Tibial nerve (tissue), 4 donors: ENCODE measurements around the gene SECTM1. TPM values are rescaled to one million over a fixed set of nuclear protein-coding genes. Genes with fewer than 3 reads are reported as not detected.

Experiments
- DNase-seq, 2 donors: peaks; one replicate each; pipeline ENCODE4 v3.0.0-alpha.2; 2019; ENCODE audit warnings: low spot score in 2 of 2
- H3K27ac ChIP-seq, 4 donors: fragments of 200-600 bp; sonication (generic) in 3 of 4; one replicate each; pipeline ENCODE4 v1.5.1; 2017 to 2019; ENCODE audit warnings: mild to moderate bottlenecking in 1 of 4
- H3K27me3 ChIP-seq, 2 donors: fragments of 200-600 bp; sonication (generic) in 1 of 2; one replicate each; pipeline versions ENCODE4 v1.5.1 to v1.6.0; 2017 to 2019
- H3K36me3 ChIP-seq, 3 donors: fragments of 200-600 bp; sonication (generic); one replicate each; pipeline ENCODE4 v1.5.1; 2018 to 2019
- H3K4me1 ChIP-seq, 4 donors: fragments of 200-600 bp; sonication (generic) in 3 of 4; one replicate each; pipeline ENCODE4 v1.5.1; 2017 to 2019
- H3K4me3 ChIP-seq, 4 donors: fragments of 200-600 bp; sonication (generic) in 3 of 4; one replicate each; pipeline ENCODE4 v1.5.1; 2017 to 2019; ENCODE audit warnings: mild to moderate bottlenecking in 1 of 4, moderate library complexity in 1 of 4
- H3K9me3 ChIP-seq, 4 donors: fragments of 200-600 bp; sonication (generic) in 3 of 4; one replicate each; pipeline ENCODE4 v1.5.1; 2017 to 2019
- CTCF ChIP-seq, 5 experiments: fragments of 200-600 bp in 3 of 5; fragments of 450-650 bp in 2 of 5; sonication (generic) in 3 of 5; IDR thresholded peaks; one replicate each; pipeline ENCODE4 v1.5.1; 2016 to 2019; ENCODE audit warnings: antibody characterized with exemption in 5 of 5, mild to moderate bottlenecking in 3 of 5, moderate library complexity in 2 of 5
- EP300 ChIP-seq, 2 donors: sonication (generic); formaldehyde crosslinking; IDR thresholded peaks; one replicate each; pipeline ENCODE4 v1.6.1; 2017; ENCODE audit warnings: antibody characterized with exemption in 2 of 2, mild to moderate bottlenecking in 1 of 2
- POLR2A ChIP-seq, 2 donors: fragments of 450-650 bp; IDR thresholded peaks; one replicate each; pipeline ENCODE4 v1.6.1; 2017; ENCODE audit warnings: antibody characterized with exemption in 2 of 2, mild to moderate bottlenecking in 2 of 2, moderate library complexity in 2 of 2
- WGBS, 2 donors: methylation state at CpG; one replicate each; pipeline ENCODE4 v1.1.5; 2018; 5-methylcytosine and 5-hydroxymethylcytosine counted together
- total RNA-seq, 4 donors: library from RNA; depleted of rRNA; stranded (reverse); fragments of >200 nt; gene quantifications; one replicate each; pipeline ENCODE4 v1.1.0, GENCODE V29; 2016

The SECTM1 gene
- total RNA-seq, 4 donors from 2014 or later: 6.9 to 12.6 (median 11.3) TPM

GRCh38 chr17:82325286-82326180, 8.0 kb downstream of the SECTM1 start:
- Histone ChIP-seq H3K4me3 (no peak overlapping the region), H3K9me3 (no peaks in the 10 kb centered on the region), H3K36me3 (no peaks in the 10 kb centered on the region), H3K27ac (no peak overlapping the region), H3K27me3 (peaks cover 0 to 49% of the 10 kb centered on the region in 2 donors), H3K4me1 (peaks cover 0 to 21% (median 9%) of the 10 kb centered on the region in 4 donors)
- TF ChIP-seq CTCF (IDR thresholded peaks at IDR 0.05): no peak
- TF ChIP-seq POLR2A (IDR thresholded peaks at IDR 0.05): no peak
- no peak for TF ChIP-seq EP300 (IDR thresholded peaks at IDR 0.05)
- no peak for DNase-seq
- WGBS, 2 donors: 81 to 86% methylated on average over 21 to 30 of the region's 30 CpGs

- peaks cover 0 to 42% of the 10 kb centered on the region in 2 donors for H3K27me3 ChIP-seq
- no peaks in the 10 kb centered on the region for H3K9me3 ChIP-seq
- H3K27ac ChIP-seq: no peak overlapping the region
- TF ChIP-seq CTCF (IDR thresholded peaks at IDR 0.05): no peak
- no peak for TF ChIP-seq POLR2A (IDR thresholded peaks at IDR 0.05)
- TF ChIP-seq EP300 (IDR thresholded peaks at IDR 0.05): no peak
- peaks cover 0 to 13% (median 4%) of the 10 kb centered on the region in 4 donors for H3K4me1 ChIP-seq
- no peak for DNase-seq
- H3K4me3 ChIP-seq: no peak overlapping the region
- H3K36me3 ChIP-seq: no peaks in the 10 kb centered on the region
- WGBS, 2 donors: 50 to 68% methylated on average over 17 to 25 of the region's 25 CpGs
Observed at GRCh38 chr17:82324566-82325285, 8.8 kb downstream of the SECTM1 start.

GRCh38 chr17:82323514-82324234, 9.9 kb downstream of the SECTM1 start:
- Histone ChIP-seq H3K4me1 (peaks cover 0 to 12% (median 4%) of the 10 kb centered on the region in 4 donors), H3K4me3 (no peak overlapping the region), H3K36me3 (no peaks in the 10 kb centered on the region), H3K27ac (no peak overlapping the region), H3K27me3 (peaks cover 0 to 37% of the 10 kb centered on the region in 2 donors), H3K9me3 (no peaks in the 10 kb centered on the region)
- no peak for DNase-seq
- TF ChIP-seq EP300 (IDR thresholded peaks at IDR 0.05) (no peak), CTCF (IDR thresholded peaks at IDR 0.05) (no peak), POLR2A (IDR thresholded peaks at IDR 0.05) (no peak)
- WGBS, 2 donors: 56 to 57% methylated on average over 17 to 21 of the region's 21 CpGs

- Histone ChIP-seq H3K9me3 (no peaks in the 10 kb centered on the region), H3K4me3 (no peak overlapping the region), H3K27ac (no peak overlapping the region), H3K27me3 (peaks cover 0 to 32% of the 10 kb centered on the region in 2 donors), H3K36me3 (no peaks in the 10 kb centered on the region), H3K4me1 (peaks cover 0 to 12% (median 4%) of the 10 kb centered on the region in 4 donors)
- 71 to 72% methylated on average over 20 to 24 of the region's 28 CpGs for WGBS, 2 donors
- TF ChIP-seq EP300 (IDR thresholded peaks at IDR 0.05) (no peak), CTCF (IDR thresholded peaks at IDR 0.05) (no peak), POLR2A (IDR thresholded peaks at IDR 0.05) (no peak)
- no peak for DNase-seq
Observed at GRCh38 chr17:82322526-82323453, 10.8 kb downstream of the SECTM1 start.
